IMR-90 (cell line): ENCODE measurements around the gene LRRC72.

Experiments used
- POLR2A ChIP-seq: IDR thresholded peaks from 2 replicates; pipeline ENCODE4 v1.6.1; 2012; ENCODE audit warnings: mild to moderate bottlenecking, low read depth, low read length
- RAD21 ChIP-seq: IDR thresholded peaks from 2 replicates; pipeline ENCODE4 v1.6.1; 2012; ENCODE audit warnings: low read length, improper control_type of control experiment
- TF ChIP-seq, protein P1 (sequence below): conservative IDR thresholded peaks from 2 replicates; pipeline ENCODE4 v1.5.1; 2012; ENCODE audit warnings: mild to moderate bottlenecking, low read depth, low read length, improper control_type of control experiment

DNA sequence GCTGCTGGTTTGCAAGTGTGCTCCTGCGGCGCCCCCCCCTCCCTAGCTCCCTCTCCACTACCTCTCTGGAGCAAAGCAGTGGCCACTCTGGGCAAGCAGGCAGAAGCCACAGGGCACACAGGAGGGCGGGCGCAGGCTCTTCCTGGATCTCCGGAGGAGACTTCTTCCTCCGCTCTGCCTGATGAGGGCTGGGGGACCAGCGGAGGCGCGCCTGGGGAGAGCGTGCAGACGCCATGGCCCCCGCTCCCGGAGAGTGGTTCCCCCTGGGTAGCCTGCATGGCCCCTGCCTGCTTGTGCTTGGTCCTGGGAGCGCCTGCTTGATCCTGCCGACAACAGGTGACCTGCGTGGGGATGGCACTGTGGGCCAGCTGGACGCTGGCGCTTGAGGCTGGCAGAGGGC is 89.9 kb downstream of the LRRC72 start:
- TF ChIP-seq POLR2A (no peak), RAD21 (no peak)
- TF ChIP-seq, protein P1, sequence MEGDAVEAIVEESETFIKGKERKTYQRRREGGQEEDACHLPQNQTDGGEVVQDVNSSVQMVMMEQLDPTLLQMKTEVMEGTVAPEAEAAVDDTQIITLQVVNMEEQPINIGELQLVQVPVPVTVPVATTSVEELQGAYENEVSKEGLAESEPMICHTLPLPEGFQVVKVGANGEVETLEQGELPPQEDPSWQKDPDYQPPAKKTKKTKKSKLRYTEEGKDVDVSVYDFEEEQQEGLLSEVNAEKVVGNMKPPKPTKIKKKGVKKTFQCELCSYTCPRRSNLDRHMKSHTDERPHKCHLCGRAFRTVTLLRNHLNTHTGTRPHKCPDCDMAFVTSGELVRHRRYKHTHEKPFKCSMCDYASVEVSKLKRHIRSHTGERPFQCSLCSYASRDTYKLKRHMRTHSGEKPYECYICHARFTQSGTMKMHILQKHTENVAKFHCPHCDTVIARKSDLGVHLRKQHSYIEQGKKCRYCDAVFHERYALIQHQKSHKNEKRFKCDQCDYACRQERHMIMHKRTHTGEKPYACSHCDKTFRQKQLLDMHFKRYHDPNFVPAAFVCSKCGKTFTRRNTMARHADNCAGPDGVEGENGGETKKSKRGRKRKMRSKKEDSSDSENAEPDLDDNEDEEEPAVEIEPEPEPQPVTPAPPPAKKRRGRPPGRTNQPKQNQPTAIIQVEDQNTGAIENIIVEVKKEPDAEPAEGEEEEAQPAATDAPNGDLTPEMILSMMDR: no peak
